ENCODE data around the gene RPL7A. TPM values are rescaled to one million over a fixed set of nuclear protein-coding genes. Genes with fewer than 3 reads are reported as not detected.

The RPL7A gene
- total and polyA plus RNA-seq, 2 of the 4 experiments (the other 2 are of a cell fraction): 3,220 to 4,096 TPM

- Histone ChIP-seq H2BK20ac (ENCODE audit: low read depth, low read length) (no peak overlapping the region), H4K20me1 (ENCODE audit: insufficient read depth, low read length) (peaks cover 7% of the 10 kb centered on the region; the same call in 1 of the 2 replicates), H3K56ac (ENCODE audit: extremely low read depth, insufficient read depth, low read length) (no peak overlapping the region), H3K23ac (ENCODE audit: low read depth, low read length) (no peak overlapping the region), H3K79me1 (ENCODE audit: low read depth in 1 of 2, low read length in 2 of 2) (peaks cover 15 to 35% of the 10 kb centered on the region in 2 experiments; a peak in 3 of 4 replicates), H3K27ac (ENCODE audit: insufficient read depth, low read length) (no peak overlapping the region), H3K4me1 (ENCODE audit: control insufficient read depth, insufficient read depth, low read length) (peaks cover 4% of the 10 kb centered on the region), H4K5ac (ENCODE audit: low read depth, low read length) (no peak overlapping the region), H3K4ac (ENCODE audit: low read depth, low read length) (no peak overlapping the region), H3K9ac (ENCODE audit: low read depth, low read length) (no peak overlapping the region), H2AFZ (replicated peaks; ENCODE audit: low read length, poor library complexity) (no peak overlapping the region), H3K4me3 (ENCODE audit: insufficient read depth, low read depth, low read length) (no peak overlapping the region), H3K9me1 (ENCODE audit: insufficient read depth, low read length) (peaks cover 4% of the 10 kb centered on the region; the same call in 1 of the 2 replicates), H3K18ac (ENCODE audit: low read depth, low read length) (no peak overlapping the region), H2BK5ac (ENCODE audit: low read depth, low read length, poor library complexity, severe bottlenecking) (no peak overlapping the region), H2AK9ac (replicated peaks; ENCODE audit: low read depth, low read length, poor library complexity) (no peak overlapping the region), H3K27me3 (ENCODE audit: control insufficient read depth, insufficient read depth, low read length) (no peaks in the 10 kb centered on the region), H2BK120ac (ENCODE audit: low read depth, low read length) (no peak overlapping the region), H2AK5ac (ENCODE audit: low read depth, low read length) (no peak overlapping the region), H3K36me3 (ENCODE audit: control insufficient read depth, insufficient read depth, low read length) (peaks cover 63% of the 10 kb centered on the region), H3K4me2 (ENCODE audit: low read depth, low read length) (no peak overlapping the region), H4K8ac (ENCODE audit: low read depth in 2 of 2, low read length in 2 of 2) (no peak overlapping the region), H3K14ac (replicated peaks; ENCODE audit: low read depth, low read length) (no peak overlapping the region), H3K9me3 (ENCODE audit: control insufficient read depth, insufficient read depth, low read length) (no peaks in the 10 kb centered on the region), H2BK15ac (ENCODE audit: low read depth, low read length) (no peak overlapping the region), H4K91ac (ENCODE audit: insufficient read depth, low read depth, low read length) (no peak overlapping the region)
- WGBS, 2 experiments (ENCODE audit: extremely low coverage in 2 of 2, insufficient read length in 1 of 2): 90% methylated on average over 9 of the region's 15 CpGs; no CpG with 5 or more reads in 1 of the 2 experiments
- ATAC-seq (ENCODE audit: low read depth) (no peak), DNase-seq (no peak)
- intact Hi-C loops (cut with micrococcal nuclease): no loop called here
- no peak for TF ChIP-seq BHLHE40 (IDR thresholded peaks at IDR 0.05; ENCODE audit: low read depth, low read length)
- no peak for TF ChIP-seq FOS (IDR thresholded peaks at IDR 0.05; ENCODE audit: low read depth, low read length)
- TF ChIP-seq MAFK (IDR thresholded peaks at IDR 0.05; ENCODE audit: low read depth, low read length): no peak
- no peak for TF ChIP-seq RFX5 (IDR thresholded peaks at IDR 0.05; ENCODE audit: low read depth, low read length)
- in situ Hi-C loops (cut with MboI; ENCODE audit: low sequenced_read_pairs): no loop called here
- dilution Hi-C loops (cut with HindIII; ENCODE audit: low sequenced_read_pairs, unreplicated experiment): no loop called here
- BruUV-seq (replicated peaks): no TSS peak
- POLR2A ChIA-PET (ENCODE audit: unreplicated experiment): no interaction called here
- CTCF ChIA-PET: interaction anchor here (0.6 kb wide), 2 partner anchors 14 to 22 kb away, joined by 3 read pairs; no protein-coding TSS in a partner anchor
These were observed 6.5 kb upstream of the RPL7A start for GRCh38 chr9:133341369-133342068.

Data from IMR-90 (cell line).